GM21447 (cell line): Measurements from ENCODE around the gene CLPX.
"Not testable (repeated sequence)": the region's sequence is repeated elsewhere in the genome, so short reads cannot be mapped to it uniquely, and the experiment has no call there.

Experiments used
- ATAC-seq: cut with Tn5 transposase; IDR thresholded peaks from one replicate; pipeline ENCODE4 v1.9.1; 2021; ENCODE audit not compliant: unreplicated experiment

Gene CLPX

GRCh38 chr15:65207280-65207840 is 22.2 kb upstream of the CLPX start:
- no peak for ATAC-seq

- no peak for ATAC-seq
These were observed 21.6 kb upstream of the CLPX start for GRCh38 chr15:65206750-65207149.

GRCh38 chr15:65204931-65205660 is 20.0 kb upstream of the CLPX start:
- ATAC-seq = no peak

GRCh38 chr15:65204236-65204930 is 19.2 kb upstream of the CLPX start:
- ATAC-seq = no peak

GRCh38 chr15:65201918-65202317 is 16.8 kb upstream of the CLPX start:
- no peak for ATAC-seq

GRCh38 chr15:65198571-65198970 is 13.4 kb upstream of the CLPX start:
- ATAC-seq = no peak

- ATAC-seq = no peak
These were observed 12.1 kb upstream of the CLPX start for GRCh38 chr15:65197337-65197645.

- no peak for ATAC-seq
These were observed 11.6 kb upstream of the CLPX start for GRCh38 chr15:65196637-65197336.

GRCh38 chr15:65195548-65195923 is 10.4 kb upstream of the CLPX start:
- no peak for ATAC-seq

GRCh38 chr15:65194826-65195547 is 9.8 kb upstream of the CLPX start:
- no peak for ATAC-seq

- ATAC-seq = no peak
These were observed 6.9 kb upstream of the CLPX start for GRCh38 chr15:65192016-65192415.

- no peak for ATAC-seq
These were observed 4.1 kb upstream of the CLPX start for GRCh38 chr15:65189102-65189740.

- ATAC-seq = not testable (repeated sequence)
These were observed 3.3 kb upstream of the CLPX start for GRCh38 chr15:65188472-65188871.

- peak; percentile 23 for ATAC-seq
These were observed 756 bp downstream of the CLPX start for GRCh38 chr15:65184305-65184867.

- ATAC-seq = no peak
These were observed 1.3 kb downstream of the CLPX start for GRCh38 chr15:65183865-65184159.

- no peak for ATAC-seq
These were observed 2.6 kb downstream of the CLPX start for GRCh38 chr15:65182538-65182937.

GRCh38 chr15:65181582-65182353 is 3.4 kb downstream of the CLPX start:
- ATAC-seq = not testable (repeated sequence)

- ATAC-seq = no peak
These were observed 5.0 kb downstream of the CLPX start for GRCh38 chr15:65180167-65180566.

- ATAC-seq = no peak
These were observed 7.2 kb downstream of the CLPX start for GRCh38 chr15:65177901-65178300.

- no peak for ATAC-seq
These were observed 9.1 kb downstream of the CLPX start for GRCh38 chr15:65176056-65176455.
